ENCODE results near the gene SF3B2. TPM values are rescaled to one million over a fixed set of nuclear protein-coding genes. Genes with fewer than 3 reads are reported as not detected.

The SF3B2 gene
- total and polyA plus RNA-seq, 9 of the 15 experiments (the other 6 are each of a cell fraction or from before 2014, with no cell fraction given): 58.3 to 248 (median 157) TPM

DNA sequence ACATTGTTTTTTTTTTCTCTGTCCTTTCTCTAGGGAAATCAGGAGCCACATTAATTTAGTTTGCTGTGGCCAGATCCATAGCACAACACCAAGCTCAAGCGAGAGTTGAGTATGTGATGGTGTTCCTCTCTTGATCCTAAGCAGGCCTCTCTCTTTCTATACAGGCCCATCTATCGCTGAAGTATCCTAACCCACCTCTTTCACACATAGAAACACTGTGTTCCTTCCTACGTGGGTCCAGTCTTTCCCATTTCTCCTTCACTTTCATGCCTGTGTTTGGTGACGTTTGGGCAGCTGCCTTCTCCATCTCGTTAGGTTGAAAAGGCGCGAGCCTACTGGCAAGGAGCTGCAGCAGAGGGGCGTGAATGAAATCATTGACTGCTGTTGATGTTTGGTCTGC, 20.4 kb downstream of the SF3B2 start (continued):
- no peak for TF ChIP-seq ILF3 (IDR thresholded peaks at IDR 0.05; ENCODE audit: borderline replicate concordance)
- TF ChIP-seq, protein P1, sequence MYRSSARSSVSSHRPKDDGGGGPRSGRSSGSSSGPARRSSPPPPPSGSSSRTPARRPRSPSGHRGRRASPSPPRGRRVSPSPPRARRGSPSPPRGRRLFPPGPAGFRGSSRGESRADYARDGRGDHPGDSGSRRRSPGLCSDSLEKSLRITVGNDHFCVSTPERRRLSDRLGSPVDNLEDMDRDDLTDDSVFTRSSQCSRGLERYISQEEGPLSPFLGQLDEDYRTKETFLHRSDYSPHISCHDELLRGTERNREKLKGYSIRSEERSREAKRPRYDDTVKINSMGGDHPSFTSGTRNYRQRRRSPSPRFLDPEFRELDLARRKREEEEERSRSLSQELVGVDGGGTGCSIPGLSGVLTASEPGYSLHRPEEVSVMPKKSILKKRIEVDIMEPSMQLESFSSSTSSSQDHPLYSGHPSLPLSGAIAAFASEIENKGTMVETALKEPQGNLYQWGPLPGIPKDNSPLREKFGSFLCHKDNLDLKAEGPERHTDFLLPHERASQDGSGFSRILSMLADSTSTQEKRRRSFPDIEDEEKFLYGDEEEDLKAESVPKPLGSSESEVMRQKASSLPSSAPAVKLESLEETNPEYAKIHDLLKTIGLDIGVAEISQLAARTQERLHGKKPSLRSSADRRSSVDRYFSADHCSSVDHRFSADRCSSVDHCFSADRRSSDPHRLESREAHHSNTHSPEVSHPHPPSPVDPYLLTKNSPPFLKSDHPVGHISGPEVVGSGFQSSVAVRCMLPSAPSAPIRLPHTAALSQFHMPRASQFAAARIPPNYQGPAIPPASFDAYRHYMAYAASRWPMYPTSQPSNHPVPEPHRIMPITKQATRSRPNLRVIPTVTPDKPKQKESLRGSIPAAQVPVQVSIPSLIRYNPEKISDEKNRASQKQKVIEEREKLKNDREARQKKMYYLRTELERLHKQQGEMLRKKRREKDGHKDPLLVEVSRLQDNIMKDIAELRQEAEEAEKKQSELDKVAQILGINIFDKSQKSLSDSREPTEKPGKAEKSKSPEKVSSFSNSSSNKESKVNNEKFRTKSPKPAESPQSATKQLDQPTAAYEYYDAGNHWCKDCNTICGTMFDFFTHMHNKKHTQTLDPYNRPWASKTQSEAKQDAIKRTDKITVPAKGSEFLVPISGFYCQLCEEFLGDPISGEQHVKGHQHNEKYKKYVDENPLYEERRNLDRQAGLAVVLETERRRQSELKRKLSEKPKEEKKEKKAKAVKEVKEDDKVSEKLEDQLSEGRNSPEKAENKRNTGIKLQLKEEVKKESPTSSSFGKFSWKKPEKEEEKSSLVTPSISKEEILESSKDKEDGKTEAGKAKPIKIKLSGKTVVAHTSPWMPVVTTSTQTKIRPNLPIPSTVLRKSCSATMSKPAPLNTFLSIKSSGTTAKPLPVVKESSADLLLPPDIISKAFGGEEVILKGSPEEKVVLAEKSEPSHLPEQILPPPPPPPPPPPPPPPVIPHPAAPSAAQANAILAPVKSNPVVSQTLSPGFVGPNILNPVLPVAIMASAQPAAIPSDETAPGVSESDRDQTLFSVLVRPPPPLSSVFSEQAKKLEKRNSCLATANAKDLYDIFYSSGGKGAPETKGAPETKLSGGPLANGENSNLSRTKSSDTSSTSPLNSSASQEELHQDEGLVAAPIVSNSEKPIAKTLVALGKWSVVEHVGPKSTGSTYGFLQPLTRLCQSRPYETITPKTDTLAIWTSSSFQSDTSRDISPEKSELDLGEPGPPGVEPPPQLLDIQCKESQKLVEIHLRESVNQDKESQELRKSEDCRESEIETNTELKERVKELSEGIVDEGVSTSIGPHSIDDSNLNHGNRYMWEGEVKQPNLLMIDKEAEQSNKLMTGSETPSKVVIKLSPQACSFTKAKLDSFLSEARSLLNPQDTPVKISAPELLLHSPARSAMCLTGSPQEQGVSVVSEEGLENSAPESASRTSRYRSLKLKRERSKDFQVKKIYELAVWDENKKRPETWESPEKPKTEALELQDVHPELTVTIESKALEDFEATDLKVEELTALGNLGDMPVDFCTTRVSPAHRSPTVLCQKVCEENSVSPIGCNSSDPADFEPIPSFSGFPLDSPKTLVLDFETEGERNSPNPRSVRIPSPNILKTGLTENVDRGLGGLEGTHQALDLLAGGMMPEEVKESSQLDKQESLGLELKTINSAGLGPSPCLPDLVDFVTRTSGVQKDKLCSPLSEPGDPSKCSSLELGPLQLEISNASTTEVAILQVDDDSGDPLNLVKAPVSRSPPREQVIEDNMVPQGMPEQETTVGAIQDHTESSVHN (IDR thresholded peaks at IDR 0.05; ENCODE audit: borderline replicate concordance in 1 of 2, low read depth in 1 of 2): no peak

All from K562 (cell line).